ENCODE results near the gene STK38L.
A peak's percentile ranks its signal among the peaks of the same experiment; 100 is the strongest.

Gene STK38L

DNA sequence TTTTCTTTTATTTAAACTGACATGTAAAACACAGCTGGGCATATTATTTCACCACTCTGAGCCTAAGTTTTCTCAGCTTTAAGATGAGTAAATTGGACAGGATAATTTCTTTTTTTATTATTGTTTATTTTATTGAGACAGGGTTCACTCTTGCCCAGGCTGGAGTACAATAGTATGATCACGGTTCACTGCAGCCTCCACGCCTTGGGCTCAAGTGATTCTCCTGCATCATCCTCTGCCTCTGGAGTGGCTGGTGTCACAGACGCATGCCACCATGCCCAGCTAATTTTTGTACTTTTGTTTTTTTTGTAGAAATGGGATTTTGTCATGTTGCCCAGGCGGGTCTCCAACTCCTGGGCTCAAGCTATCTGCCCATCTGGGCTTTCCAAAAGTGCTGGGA is 101.3 kb downstream of the STK38L start:
- no peak for DNase-seq (ENCODE audit: low read depth in 2 of 2)

GRCh38 chr12:27347779-27348178 is 103.7 kb downstream of the STK38L start:
- DNase-seq (ENCODE audit: low read depth in 2 of 2) = no peak

DNA sequence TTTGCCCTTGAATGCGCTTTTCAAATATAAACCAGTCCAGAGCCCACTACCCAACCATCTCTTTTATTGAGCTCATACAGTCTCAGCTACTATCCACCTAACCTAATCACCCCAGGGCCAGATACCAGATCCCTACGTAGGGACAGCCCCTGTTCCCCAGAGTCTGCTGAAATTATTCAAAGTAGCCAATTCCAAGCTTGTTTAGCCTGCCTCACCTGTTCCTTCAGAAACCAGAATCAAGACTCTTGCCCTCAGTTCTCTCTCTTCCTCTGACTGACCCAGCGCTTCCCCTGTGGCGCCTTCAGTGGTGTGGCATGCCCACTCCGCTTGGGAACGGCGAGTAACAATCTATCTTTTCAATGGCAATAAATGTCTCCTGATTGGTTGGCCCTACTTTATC is 107.4 kb downstream of the STK38L start:
- no peak for DNase-seq (ENCODE audit: low read depth in 2 of 2)

GRCh38 chr12:27355486-27355885 is 111.4 kb downstream of the STK38L start:
- no peak for DNase-seq (ENCODE audit: low read depth in 2 of 2)

DNA sequence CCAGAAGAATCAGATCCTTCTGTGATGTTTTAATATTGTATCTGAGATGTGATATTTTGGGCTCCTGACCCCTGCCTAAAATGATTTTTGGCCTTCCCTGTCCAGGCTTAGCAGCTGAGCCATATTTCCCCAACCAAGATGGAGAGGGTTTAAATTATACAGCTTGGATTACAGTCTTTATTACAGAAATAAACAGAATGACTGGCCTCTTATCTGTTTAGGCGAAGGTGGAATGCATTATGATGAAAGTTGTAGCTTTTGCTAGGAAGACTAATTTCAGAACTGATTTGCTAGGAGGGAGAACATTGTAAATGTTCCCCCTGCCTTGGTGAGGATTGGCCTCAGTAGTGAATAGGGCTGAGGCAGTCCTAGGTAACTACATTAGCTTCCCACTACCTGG is 111.9 kb downstream of the STK38L start:
- DNase-seq (ENCODE audit: low read depth in 2 of 2) = no peak

- no peak for DNase-seq (ENCODE audit: low read depth in 2 of 2)
These were observed 115.7 kb downstream of the STK38L start for GRCh38 chr12:27359578-27360340.

- DNase-seq (ENCODE audit: low read depth in 2 of 2) = peak; percentile 23 to 29
These were observed 117.3 kb downstream of the STK38L start for GRCh38 chr12:27361372-27361771.

DNA sequence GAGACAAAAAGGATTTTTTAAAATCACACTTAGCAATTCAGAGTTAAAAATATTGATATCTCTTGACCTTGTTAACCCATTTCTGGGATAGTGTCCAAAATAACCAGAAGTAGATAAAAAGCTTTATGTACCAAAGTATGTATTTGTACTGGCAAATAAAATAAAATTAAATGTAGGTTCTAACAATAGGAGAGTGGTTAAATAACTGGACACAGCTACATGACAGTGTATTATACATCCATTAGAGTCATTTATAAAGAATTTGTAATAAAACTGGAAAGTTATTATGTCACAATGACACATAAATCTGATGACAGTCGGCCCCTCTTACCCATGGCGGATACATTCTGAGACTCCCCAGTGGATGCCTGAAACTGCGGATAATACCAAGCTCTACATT is 122.5 kb downstream of the STK38L start:
- no peak for DNase-seq (ENCODE audit: low read depth in 2 of 2)

GRCh38 chr12:27367078-27367477 is 123.0 kb downstream of the STK38L start:
- DNase-seq (ENCODE audit: low read depth in 2 of 2) = no peak

Data from fibroblast of skin of left biceps (primary cell).